Transverse colon (tissue), 4 donors: ENCODE results near the gene PPM1L. TPM values are rescaled to one million over a fixed set of nuclear protein-coding genes. Genes with fewer than 3 reads are reported as not detected.

Experiments
- DNase-seq: peaks from one replicate; pipeline ENCODE4 v3.0.0-alpha.2; 2019
- H3K27ac ChIP-seq, 4 donors: fragments of 200-600 bp; sonication (generic); 2 replicates each; pipeline ENCODE4 v1.5.1; 2016 to 2018; ENCODE audit warnings: inconsistent platforms in 4 of 4
- H3K27me3 ChIP-seq: fragments of 200-600 bp; sonication (generic); 2 replicates; pipeline ENCODE4 v1.5.1; 2017; ENCODE audit warnings: inconsistent platforms
- H3K36me3 ChIP-seq, 4 donors: fragments of 200-600 bp; sonication (generic); 2 replicates each; pipeline ENCODE4 v1.5.1; 2017 to 2019; ENCODE audit warnings: inconsistent platforms in 4 of 4
- H3K4me1 ChIP-seq, 4 donors: fragments of 200-600 bp; sonication (generic); 2 replicates each; pipeline ENCODE4 v1.5.1; 2017 to 2020; ENCODE audit warnings: inconsistent platforms in 4 of 4
- H3K4me3 ChIP-seq, 4 donors: fragments of 200-600 bp; sonication (generic); 1 replicate in 1 of 4; 2 replicates in 3 of 4; pipeline versions ENCODE4 v1.5.1 to v1.6.1; 2017 to 2019; ENCODE audit warnings: inconsistent platforms in 4 of 4
- H3K9me3 ChIP-seq, 2 donors: fragments of 200-600 bp; sonication (generic); 2 replicates each; pipeline ENCODE4 v1.5.1; 2017 to 2019; ENCODE audit warnings: inconsistent platforms in 2 of 2
- CTCF ChIP-seq, 5 experiments: fragments of 200-600 bp in 3 of 5; fragments of 450-650 bp in 2 of 5; sonication (generic) in 3 of 5; IDR thresholded peaks; 1 replicate in 2 of 5; 2 replicates in 3 of 5; pipeline ENCODE4 v1.5.1; 2016 to 2017; ENCODE audit warnings: antibody characterized with exemption in 5 of 5, inconsistent platforms in 3 of 5, mild to moderate bottlenecking in 2 of 5, moderate library complexity in 1 of 5
- EP300 ChIP-seq: sonication (generic); formaldehyde crosslinking; IDR thresholded peaks from one replicate; pipeline ENCODE4 v1.6.1; 2017; ENCODE audit warnings: antibody characterized with exemption, low read depth
- POLR2A ChIP-seq: fragments of 450-650 bp; IDR thresholded peaks from one replicate; pipeline ENCODE4 v1.6.1; 2016; ENCODE audit warnings: antibody characterized with exemption, mild to moderate bottlenecking, moderate library complexity
- POLR2AphosphoS5 ChIP-seq, 3 donors: sonication (generic); formaldehyde crosslinking; IDR thresholded peaks; one replicate each; pipeline ENCODE4 v1.6.1; 2016; ENCODE audit warnings: antibody characterized with exemption in 3 of 3
- WGBS, 2 donors: methylation state at CpG; one replicate each; pipeline ENCODE4 v1.1.5; 2018; ENCODE audit warnings: low coverage in 1 of 2; 5-methylcytosine and 5-hydroxymethylcytosine counted together
- in situ Hi-C, 4 donors: fragments of 200-750 bp; cut with MboI; loops; one replicate each; pipeline versions ENCODE4 v1.15.0 to v1.15.1; 2017; ENCODE audit warnings: low sequenced_read_pairs in 3 of 4, low pct_ligation_motif_present in 1 of 4, low pct_unique_long_range_greater_than_20kb in 1 of 4
- intact Hi-C: fragments of 100-400 bp; cut with DNase I; formaldehyde crosslinking; loops from one replicate; pipeline ENCODE4 v1.15.1; 2023; ENCODE audit warnings: low total_unique reads
- total RNA-seq, 4 donors: library from RNA; depleted of rRNA; stranded (reverse); fragments of >200 nt; gene quantifications; one replicate each; pipeline ENCODE4 v1.1.0, GENCODE V29; 2016

PPM1L gene
- total RNA-seq, 4 donors from 2014 or later, result 17.2 to 35.5 (median 25.6) TPM

DNA sequence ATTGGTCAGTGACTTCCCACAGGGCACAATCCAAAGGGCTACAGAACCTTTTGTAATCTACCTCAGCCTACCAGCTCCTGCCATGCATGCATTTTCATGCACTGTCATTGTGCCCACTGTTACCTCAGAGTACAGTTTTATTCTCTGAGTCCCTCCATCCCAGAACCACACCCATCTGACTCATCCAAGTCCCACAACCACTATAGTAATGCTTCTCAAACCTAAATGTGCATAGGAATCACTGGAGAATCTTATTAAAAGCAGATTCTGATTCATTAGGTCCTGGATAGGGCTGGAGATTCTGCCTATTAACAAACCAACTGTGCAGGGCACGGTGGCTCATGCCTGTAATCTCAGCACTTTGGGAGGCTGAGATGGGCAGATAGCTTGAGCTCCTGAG lies 352.8 kb downstream of the PPM1L start:
- DNase-seq, result no peak
- in situ Hi-C loops, result no loop called here
- H3K36me3 ChIP-seq, result no peaks in the 10 kb centered on the region
- 88 to 94% methylated on average over 1 of the region's 1 CpG for WGBS, 2 donors
- no peaks in the 10 kb centered on the region for H3K9me3 ChIP-seq
- H3K4me3 ChIP-seq, result no peak overlapping the region
- peaks cover 0 to 12% (median 0%) of the 10 kb centered on the region in 4 donors for H3K4me1 ChIP-seq
- no peak overlapping the region for H3K27ac ChIP-seq
- intact Hi-C loops, result no loop called here
- TF ChIP-seq CTCF (IDR thresholded peaks at IDR 0.05), result no peak
- TF ChIP-seq POLR2AphosphoS5 (IDR thresholded peaks at IDR 0.05), result no peak
- TF ChIP-seq POLR2A, result no peak
- no peak for TF ChIP-seq EP300
- H3K27me3 ChIP-seq, result no peaks in the 10 kb centered on the region

- intact Hi-C loops, result no loop called here
- no peak for DNase-seq
- in situ Hi-C loops, result no loop called here
- TF ChIP-seq CTCF (IDR thresholded peaks at IDR 0.05), result no peak
- no peak for TF ChIP-seq POLR2A
- no peak for TF ChIP-seq POLR2AphosphoS5 (IDR thresholded peaks at IDR 0.05)
- no peak for TF ChIP-seq EP300
- WGBS, 2 donors, result 61 to 70% methylated on average over 2 to 3 of the region's 3 CpGs
- Histone ChIP-seq H3K27me3 (no peaks in the 10 kb centered on the region), H3K4me1 (no peaks in the 10 kb centered on the region), H3K9me3 (peaks cover 11% of the 10 kb centered on the region in 2 donors), H3K4me3 (no peak overlapping the region), H3K27ac (no peak overlapping the region), H3K36me3 (no peaks in the 10 kb centered on the region)
Measured at GRCh38 chr3:161117646-161118045, 361.6 kb downstream of the PPM1L start.

GRCh38 chr3:161126495-161126894 lies 370.5 kb downstream of the PPM1L start:
- WGBS, 2 donors, result 73 to 93% methylated on average over 2 of the region's 2 CpGs
- TF ChIP-seq POLR2AphosphoS5 (IDR thresholded peaks at IDR 0.05) (no peak), POLR2A (no peak), CTCF (IDR thresholded peaks at IDR 0.05) (no peak), EP300 (no peak)
- intact Hi-C loops, result no loop called here

More at GRCh38 chr3:161126495-161126894, 370.5 kb downstream of the PPM1L start:
- Histone ChIP-seq H3K4me3 (no peak overlapping the region), H3K27me3 (no peaks in the 10 kb centered on the region), H3K36me3 (no peaks in the 10 kb centered on the region), H3K4me1 (no peaks in the 10 kb centered on the region), H3K9me3 (peaks cover 6 to 10% of the 10 kb centered on the region in 2 donors), H3K27ac (no peak overlapping the region)
- no peak for DNase-seq
- in situ Hi-C loops, result no loop called here

Other genes starting within 250 kb of the PPM1L start
- gene KPNA4, start 190.7 kb upstream of the PPM1L start, total RNA-seq, result 10 to 100 TPM; 13.8 to 29.7 (median 22.7) TPM
- gene ARL14, start 79.1 kb upstream of the PPM1L start, total RNA-seq, result 10 to 100 TPM in 3 of 4 donors, 1 to 10 TPM in 1; 2.0 to 47.1 (median 27.8) TPM